Activated naive CD8-positive, alpha-beta T cell treated with anti-CD3 and anti-CD28 coated beads, Interleukin-2, amount 50 U/mL, for 24 hours (primary cell): ENCODE measurements around the gene CACTIN.
A peak's percentile ranks its signal among the peaks of the same experiment; 100 is the strongest.

ENCODE experiments used
- ATAC-seq: fragments of 150-1000 bp; cut with Tn5 transposase; one replicate; pipeline ENCODE4 v1.10.0; 2021
- DNase-seq: peaks from one replicate; pipeline ENCODE4 v3.0.0; 2021
- H3K27ac Mint-ChIP-seq: one replicate; pipeline ENCODE4 v1.8.0; 2021; ENCODE audit warnings: mild to moderate bottlenecking, mixed read lengths
- H3K27me3 Mint-ChIP-seq: one replicate; pipeline ENCODE4 v1.8.0; 2021; ENCODE audit warnings: mixed read lengths
- H3K36me3 Mint-ChIP-seq: one replicate; pipeline ENCODE4 v1.8.0; 2021; ENCODE audit warnings: low read depth, mixed read lengths
- H3K4me1 Mint-ChIP-seq: one replicate; pipeline ENCODE4 v1.8.0; 2021; ENCODE audit warnings: mixed read lengths
- H3K4me3 Mint-ChIP-seq: one replicate; pipeline ENCODE4 v1.8.0; 2021; ENCODE audit warnings: mild to moderate bottlenecking, moderate library complexity, mixed read lengths
- H3K9me3 Mint-ChIP-seq: one replicate; pipeline ENCODE4 v1.8.0; 2021; ENCODE audit warnings: mixed read lengths

CACTIN gene

DNA sequence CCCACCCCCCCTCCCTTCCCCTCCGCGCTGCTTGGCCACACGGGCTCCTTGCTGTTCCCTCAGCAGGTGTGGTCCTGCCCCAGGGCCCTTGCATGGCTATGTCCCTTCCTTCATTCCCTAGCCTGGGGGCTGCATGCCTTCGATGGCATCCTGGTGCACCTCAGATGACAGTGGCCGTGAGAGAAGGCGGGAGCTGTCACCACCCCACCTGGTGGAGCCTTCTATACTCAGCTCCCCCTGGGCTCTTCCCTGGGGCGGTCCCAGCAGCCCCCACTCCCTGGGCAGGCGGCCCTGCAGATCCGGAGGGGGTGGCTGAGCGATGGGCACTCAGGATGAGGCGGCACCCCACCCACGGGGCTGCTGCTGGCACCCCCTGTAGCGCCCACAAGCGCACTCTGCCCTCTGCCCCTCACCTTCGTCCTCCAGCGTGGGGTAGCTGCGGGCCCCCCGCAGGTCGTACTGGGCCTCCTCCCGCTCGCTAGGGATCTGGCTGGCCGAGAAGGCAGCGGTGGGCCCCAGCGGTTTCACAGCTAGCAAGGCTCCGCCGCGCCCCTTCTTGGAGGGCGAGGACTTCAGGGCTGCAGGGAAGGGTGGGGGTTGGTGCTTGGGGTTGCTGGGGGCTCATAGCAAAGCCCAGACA, 17.2 kb upstream of the CACTIN start:
- no peak for ATAC-seq
- no peak for DNase-seq
- no peak overlapping the region for H3K27ac Mint-ChIP-seq
- H3K9me3 Mint-ChIP-seq, result no peaks in the 10 kb centered on the region
- H3K4me3 Mint-ChIP-seq, result no peak overlapping the region
- H3K4me1 Mint-ChIP-seq, result no peaks in the 10 kb centered on the region
- H3K36me3 Mint-ChIP-seq, result peaks cover 2% of the 10 kb centered on the region
- H3K27me3 Mint-ChIP-seq, result no peaks in the 10 kb centered on the region

DNA sequence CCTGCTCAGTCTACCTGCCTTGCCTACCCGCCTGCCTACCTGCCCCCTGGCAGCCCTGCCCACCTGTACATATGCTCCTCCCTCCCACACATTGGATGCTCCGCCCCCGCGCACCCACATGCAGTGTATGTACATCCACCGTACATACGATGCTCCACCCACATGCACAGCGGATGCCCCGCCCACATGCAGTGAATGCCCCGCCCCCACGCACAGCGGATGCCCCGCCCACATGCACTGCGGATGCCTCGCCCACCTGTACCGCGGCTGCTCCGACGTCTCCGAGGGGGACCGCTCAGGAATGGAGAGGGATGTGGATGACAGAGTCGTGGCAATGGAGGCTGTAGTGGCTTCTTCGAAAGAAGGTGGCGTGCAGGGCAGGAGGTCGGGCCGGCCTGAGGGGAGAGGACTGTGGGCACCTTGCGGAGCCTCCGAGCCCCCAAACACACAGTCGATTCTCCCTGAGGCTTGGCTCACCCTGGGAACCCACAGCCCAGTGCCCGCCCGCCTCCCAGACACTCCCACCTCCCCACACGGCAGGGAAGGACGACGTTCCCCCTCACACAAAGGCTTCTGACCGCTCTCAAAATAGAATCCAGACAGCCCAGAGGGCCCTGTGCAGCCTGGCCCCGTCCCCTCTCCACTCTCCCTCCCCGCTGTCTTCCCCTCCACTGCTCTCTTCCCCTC, 16.5 kb upstream of the CACTIN start:
- peak; percentile 42 for DNase-seq
- Mint-ChIP-seq H3K9me3 (no peaks in the 10 kb centered on the region), H3K4me3 (no peak overlapping the region), H3K4me1 (no peaks in the 10 kb centered on the region), H3K27ac (no peak overlapping the region), H3K27me3 (no peaks in the 10 kb centered on the region), H3K36me3 (peaks cover 5% of the 10 kb centered on the region)
- ATAC-seq, result no peak

DNA sequence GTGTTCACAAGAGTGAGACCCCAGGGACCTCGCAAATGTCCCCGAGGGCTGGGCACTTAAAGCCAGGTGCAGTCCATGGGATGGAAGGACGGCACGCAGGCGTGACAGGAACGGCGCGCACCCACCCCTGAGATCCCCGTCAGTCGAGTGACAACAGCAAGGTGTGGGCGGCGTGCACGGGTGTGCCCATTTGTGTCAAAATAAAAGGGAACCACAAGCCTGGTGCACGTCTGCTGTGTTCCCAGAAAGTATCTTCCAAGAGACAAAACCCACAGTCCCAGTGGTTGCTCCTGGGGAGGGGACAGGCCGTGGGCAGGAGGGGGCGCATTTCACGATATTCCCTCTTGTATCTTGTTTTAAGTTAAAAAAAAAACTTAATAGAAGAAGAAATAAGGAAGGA, 15.7 kb upstream of the CACTIN start:
- Mint-ChIP-seq H3K4me3 (no peak overlapping the region), H3K36me3 (peaks cover 5% of the 10 kb centered on the region), H3K4me1 (no peaks in the 10 kb centered on the region), H3K27ac (no peak overlapping the region), H3K9me3 (no peaks in the 10 kb centered on the region), H3K27me3 (no peaks in the 10 kb centered on the region)
- ATAC-seq (no peak), DNase-seq (no peak)

DNA sequence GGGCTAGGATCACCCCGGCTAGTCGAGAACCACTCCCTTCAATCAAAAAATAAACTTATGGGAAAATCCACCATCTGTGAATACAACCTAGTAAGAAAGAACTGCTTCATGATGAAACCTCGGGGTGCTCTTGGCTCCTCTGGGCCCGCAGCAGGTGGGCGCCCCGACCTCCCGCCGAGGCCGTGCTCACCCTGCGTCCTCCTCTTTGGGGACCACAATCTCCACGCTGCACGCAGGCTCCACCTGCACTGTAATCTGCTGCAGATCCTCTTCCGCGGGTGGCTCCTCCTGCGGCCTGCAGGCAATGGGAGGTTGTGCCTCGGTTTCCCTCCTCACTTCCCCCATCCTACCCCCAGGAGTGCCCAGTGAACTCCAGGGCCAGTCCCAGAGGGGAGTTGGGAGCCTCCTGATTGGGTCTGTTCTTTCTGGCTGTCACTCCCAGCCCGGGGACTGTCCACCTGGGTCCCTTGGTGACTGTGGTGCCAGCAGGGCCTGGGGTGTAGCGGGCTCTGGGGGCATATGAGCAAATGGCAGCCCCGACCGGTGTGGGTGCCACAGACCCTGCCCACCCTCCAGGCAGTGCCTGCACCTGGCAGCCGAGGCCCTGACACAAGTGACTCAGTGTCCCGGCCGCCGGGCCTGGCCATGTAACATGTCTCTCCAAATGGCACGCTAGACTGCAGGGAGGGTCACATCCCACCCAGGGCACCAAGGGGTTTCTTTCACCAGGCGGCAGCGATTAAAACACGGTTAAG, 15.1 kb upstream of the CACTIN start:
- ATAC-seq (no peak), DNase-seq (no peak)
- H3K36me3 Mint-ChIP-seq, result peaks cover 5% of the 10 kb centered on the region
- H3K27me3 Mint-ChIP-seq, result no peaks in the 10 kb centered on the region
- H3K27ac Mint-ChIP-seq, result no peak overlapping the region
- no peak overlapping the region for H3K4me3 Mint-ChIP-seq
- no peaks in the 10 kb centered on the region for H3K9me3 Mint-ChIP-seq
- no peaks in the 10 kb centered on the region for H3K4me1 Mint-ChIP-seq

DNA sequence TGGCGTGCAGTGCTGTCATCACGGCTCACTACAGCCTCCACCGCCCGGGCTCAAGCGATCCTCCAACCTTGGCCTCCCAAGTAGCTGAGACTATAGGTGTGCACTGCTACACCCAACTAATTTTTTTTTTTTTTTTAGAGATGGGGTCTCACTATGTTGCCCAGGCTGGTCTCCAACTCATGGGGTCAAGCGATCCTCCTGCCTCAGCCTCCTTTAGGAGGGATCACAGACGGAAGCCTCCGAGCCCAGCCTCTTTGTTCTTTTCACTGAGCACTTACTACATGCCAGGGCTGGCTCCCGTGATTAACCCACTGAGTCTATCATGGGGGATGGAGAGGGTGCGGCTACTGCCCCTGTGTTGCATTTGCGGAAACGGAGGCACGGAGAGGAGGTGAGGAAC, 12.9 kb upstream of the CACTIN start:
- Mint-ChIP-seq H3K4me3 (no peak overlapping the region), H3K9me3 (no peaks in the 10 kb centered on the region), H3K27ac (no peak overlapping the region), H3K4me1 (no peaks in the 10 kb centered on the region), H3K27me3 (no peaks in the 10 kb centered on the region), H3K36me3 (peaks cover 5% of the 10 kb centered on the region)
- ATAC-seq (no peak), DNase-seq (no peak)

DNA sequence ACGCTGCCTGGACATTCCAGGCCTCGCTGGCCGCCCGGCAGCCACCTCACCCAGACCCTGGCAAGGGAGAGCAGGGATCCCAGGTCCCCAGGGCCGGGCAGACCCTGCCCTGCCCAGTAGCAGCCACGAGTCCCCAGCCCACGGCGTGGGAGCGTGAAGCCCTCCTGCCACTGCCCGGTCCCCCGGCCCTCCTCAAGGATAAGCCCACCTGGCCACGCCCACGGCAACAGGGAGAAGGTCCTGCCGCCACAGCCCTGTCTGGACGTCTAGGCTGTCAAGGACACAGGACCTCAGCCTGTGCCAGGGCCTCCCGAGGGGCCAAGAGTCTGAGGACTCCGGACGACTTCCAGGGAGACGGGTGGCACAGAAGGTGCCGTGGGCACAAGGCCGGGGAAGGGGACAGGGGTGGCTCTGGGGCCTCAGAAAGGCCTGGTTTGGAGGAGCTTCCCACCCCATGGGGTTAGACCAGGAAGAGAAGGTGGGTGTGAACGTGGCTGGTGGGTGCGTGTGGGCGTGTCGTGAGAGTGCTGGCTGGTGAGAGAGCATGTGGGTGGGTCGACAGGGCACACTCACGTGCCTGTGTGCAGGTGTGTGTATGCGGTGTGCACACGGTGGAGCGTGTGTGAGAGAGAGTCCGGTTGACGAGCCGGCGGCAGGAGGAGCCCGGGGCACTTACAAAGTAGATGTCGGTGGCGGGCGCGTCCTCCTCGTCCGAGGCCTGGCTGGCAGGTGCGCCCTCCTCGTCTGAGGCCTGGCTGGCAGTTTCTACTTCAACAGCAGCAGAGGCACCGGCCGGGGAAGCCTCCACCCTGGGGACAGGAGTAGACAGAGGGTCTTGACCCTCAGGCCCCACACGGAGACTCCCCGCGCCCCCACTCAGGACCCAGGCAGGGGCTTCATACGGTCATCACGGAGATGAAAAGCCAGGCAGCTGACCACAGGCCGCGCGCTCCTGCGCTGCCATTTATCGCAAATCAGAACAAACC, 11.9 kb upstream of the CACTIN start:
- H3K27ac Mint-ChIP-seq, result no peak overlapping the region
- H3K27me3 Mint-ChIP-seq, result no peaks in the 10 kb centered on the region
- no peaks in the 10 kb centered on the region for H3K9me3 Mint-ChIP-seq
- ATAC-seq (no peak), DNase-seq (no peak)
- H3K36me3 Mint-ChIP-seq, result peaks cover 5% of the 10 kb centered on the region
- no peak overlapping the region for H3K4me3 Mint-ChIP-seq
- no peaks in the 10 kb centered on the region for H3K4me1 Mint-ChIP-seq

DNA sequence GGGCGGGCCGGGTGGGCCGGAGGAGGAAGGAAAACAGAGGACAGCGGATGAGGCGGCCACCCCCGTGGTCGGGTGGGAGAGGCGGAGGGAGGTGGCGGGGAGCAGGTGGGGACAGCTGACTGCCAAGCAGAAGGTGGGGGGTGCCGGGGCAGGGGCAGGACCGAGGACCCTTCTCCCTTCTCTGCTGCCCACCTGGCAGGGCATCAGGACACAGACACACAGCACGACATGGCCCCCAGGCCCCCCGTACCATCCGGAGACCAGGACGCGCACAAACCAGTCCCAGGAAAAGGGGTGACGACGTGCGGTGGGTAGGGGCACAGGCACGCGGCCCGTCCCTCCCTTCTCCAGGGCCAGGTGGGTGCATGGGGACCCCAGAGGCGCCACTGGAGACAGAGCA, 11.0 kb upstream of the CACTIN start:
- H3K4me1 Mint-ChIP-seq, result no peaks in the 10 kb centered on the region
- ATAC-seq (no peak), DNase-seq (no peak)
- no peaks in the 10 kb centered on the region for H3K9me3 Mint-ChIP-seq
- peaks cover 5% of the 10 kb centered on the region for H3K36me3 Mint-ChIP-seq
- H3K4me3 Mint-ChIP-seq, result no peak overlapping the region
- no peaks in the 10 kb centered on the region for H3K27me3 Mint-ChIP-seq
- H3K27ac Mint-ChIP-seq, result no peak overlapping the region

DNA sequence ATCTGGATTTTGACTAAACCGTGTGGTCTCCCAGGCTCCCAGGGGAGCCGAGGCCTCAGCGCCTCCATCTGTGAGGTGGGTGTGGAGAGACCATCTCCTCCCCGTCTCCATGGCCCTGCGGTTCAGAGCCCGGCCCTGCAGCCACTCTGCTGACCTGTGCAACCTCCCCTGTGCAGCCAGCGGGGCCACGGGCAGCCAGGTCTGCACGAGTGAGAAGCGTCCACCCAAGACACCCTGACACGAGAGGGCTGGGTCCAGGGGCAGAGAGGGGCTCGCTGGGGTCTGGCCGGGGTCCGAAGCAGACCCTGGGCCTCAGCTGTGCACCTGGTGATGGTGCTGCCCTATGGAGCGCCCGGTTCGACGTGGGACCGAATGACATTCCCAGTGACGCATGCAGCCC, 10.4 kb upstream of the CACTIN start:
- H3K36me3 Mint-ChIP-seq, result peaks cover 5% of the 10 kb centered on the region
- no peak overlapping the region for H3K27ac Mint-ChIP-seq
- ATAC-seq (no peak), DNase-seq (no peak)
- H3K4me3 Mint-ChIP-seq, result no peak overlapping the region
- H3K27me3 Mint-ChIP-seq, result no peaks in the 10 kb centered on the region
- no peaks in the 10 kb centered on the region for H3K9me3 Mint-ChIP-seq
- H3K4me1 Mint-ChIP-seq, result no peaks in the 10 kb centered on the region

DNA sequence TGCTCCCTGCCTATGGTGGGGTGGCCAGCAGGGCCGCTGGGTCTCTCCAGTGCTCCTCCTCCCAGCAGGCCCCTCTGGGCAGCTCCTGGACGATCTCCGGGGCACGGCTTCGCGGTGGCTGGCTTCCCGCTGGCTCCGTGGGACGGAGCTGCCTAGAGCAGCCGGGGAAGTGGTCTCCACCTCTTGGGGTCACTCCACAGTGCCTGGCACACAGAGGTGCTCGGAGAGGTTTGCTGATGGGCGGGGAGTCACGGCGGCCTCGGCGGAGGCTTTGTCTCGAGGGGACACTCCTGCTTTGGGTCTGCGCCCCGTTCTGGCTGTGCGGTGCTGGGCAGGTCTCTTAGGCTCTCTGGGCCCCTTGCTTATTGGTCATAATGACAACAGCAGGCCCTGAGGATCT, 9.9 kb upstream of the CACTIN start:
- no peaks in the 10 kb centered on the region for H3K27me3 Mint-ChIP-seq
- H3K4me1 Mint-ChIP-seq, result no peaks in the 10 kb centered on the region
- DNase-seq, result no peak
- no peak overlapping the region for H3K27ac Mint-ChIP-seq
- H3K4me3 Mint-ChIP-seq, result no peak overlapping the region
- H3K9me3 Mint-ChIP-seq, result no peaks in the 10 kb centered on the region
- ATAC-seq, result no peak
- peaks cover 5% of the 10 kb centered on the region for H3K36me3 Mint-ChIP-seq

DNA sequence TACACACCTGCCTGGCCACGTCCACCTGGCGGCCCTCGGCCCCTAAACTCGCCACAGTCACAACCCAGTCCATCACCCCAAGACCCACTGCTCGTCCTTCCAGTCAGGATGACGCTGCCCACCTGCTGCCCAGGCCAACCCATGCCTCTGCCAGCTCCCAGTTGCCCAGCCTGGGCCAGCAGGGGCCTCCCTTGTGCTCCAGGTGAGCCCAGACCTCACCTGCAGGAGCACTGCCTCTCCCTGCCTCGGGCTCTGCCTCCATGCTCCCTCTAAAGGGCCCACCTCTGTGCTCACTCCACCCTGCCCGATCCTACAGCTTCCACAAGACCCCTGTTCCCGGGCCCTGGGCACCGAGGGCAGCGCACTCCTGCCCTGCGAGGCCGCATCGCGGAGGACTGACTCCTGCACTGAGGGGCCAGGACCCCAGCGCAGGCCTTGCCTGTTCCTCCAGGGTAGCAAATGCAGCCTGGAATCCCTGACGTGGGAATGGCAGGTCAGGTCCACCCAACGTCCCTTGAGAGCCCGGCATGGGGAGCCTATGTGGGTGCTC, 8.0 kb upstream of the CACTIN start:
- no peak for DNase-seq
- H3K9me3 Mint-ChIP-seq, result no peaks in the 10 kb centered on the region
- no peak for ATAC-seq
- H3K27ac Mint-ChIP-seq, result no peak overlapping the region
- H3K4me1 Mint-ChIP-seq, result no peaks in the 10 kb centered on the region
- no peaks in the 10 kb centered on the region for H3K27me3 Mint-ChIP-seq
- H3K4me3 Mint-ChIP-seq, result no peak overlapping the region
- H3K36me3 Mint-ChIP-seq, result peaks cover 5% of the 10 kb centered on the region

DNA sequence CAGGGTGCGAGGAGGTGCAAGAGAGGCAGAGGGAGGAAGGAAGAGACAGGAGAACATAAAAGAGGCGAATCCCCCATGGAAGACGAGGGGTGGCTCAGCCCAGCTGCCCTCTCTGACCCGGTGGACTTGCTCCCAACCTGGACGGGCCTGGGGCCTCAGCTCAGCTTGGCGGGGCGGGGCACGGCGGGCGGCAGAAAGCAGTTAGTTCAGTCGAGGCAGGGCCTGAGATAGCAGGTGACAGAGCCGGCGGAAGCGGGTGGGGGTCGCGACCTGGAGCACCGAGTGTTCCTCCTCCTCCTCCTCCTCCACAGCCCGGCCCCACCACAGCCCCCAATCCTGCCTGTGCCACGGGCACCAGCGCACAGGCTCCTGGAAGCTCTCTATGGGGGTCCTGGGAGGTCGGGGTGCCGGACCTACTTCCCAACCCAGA, 7.0 kb upstream of the CACTIN start:
- H3K9me3 Mint-ChIP-seq, result no peaks in the 10 kb centered on the region
- H3K27me3 Mint-ChIP-seq, result no peaks in the 10 kb centered on the region
- ATAC-seq (no peak), DNase-seq (no peak)
- H3K4me1 Mint-ChIP-seq, result no peaks in the 10 kb centered on the region
- no peak overlapping the region for H3K4me3 Mint-ChIP-seq
- peaks cover 2% of the 10 kb centered on the region for H3K36me3 Mint-ChIP-seq
- no peak overlapping the region for H3K27ac Mint-ChIP-seq

DNA sequence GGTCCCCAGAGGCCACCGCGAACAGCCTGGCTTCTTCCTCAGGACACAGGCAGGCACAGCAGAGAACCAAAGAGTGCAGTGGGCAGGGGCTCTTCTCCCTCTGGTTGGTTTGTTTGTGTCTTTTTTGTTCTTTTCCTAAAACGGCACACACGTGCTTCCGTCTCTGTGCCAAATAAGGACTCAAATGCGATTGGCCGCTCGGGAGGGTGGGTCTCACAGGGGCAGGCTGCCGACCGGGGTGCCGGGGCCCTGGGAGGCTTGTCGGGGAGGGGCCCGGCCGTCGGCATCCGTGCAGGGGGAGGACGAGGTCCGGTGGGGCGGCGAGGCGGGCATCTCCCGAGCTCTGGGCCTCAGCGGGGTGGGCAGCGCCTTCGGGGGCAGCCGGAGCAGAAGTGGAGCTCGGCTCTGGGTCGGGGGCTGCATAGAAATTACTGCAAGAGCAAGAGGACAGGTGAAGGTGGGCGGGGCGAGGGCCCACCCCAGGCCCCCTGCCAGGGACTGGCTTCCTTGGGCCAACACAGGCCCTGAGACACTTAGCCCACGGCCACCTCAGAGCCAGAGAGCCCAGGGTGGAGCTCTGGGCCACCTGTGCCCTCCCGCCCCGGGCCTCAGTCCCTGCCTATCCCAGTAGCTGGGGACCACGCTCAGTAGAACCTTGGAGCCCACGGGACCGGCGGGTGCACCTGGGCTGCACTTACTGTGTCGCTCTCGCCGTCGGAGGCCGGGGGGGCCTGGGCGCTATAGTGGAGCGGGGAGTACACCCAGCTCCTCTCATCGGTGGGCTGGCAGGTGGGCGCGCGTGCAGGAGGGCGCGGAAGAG, 6.4 kb upstream of the CACTIN start:
- Mint-ChIP-seq H3K9me3 (no peaks in the 10 kb centered on the region), H3K36me3 (no peaks in the 10 kb centered on the region), H3K4me3 (no peak overlapping the region), H3K27me3 (no peaks in the 10 kb centered on the region), H3K27ac (no peak overlapping the region), H3K4me1 (no peaks in the 10 kb centered on the region)
- peak; percentile 16 for ATAC-seq
- no peak for DNase-seq

DNA sequence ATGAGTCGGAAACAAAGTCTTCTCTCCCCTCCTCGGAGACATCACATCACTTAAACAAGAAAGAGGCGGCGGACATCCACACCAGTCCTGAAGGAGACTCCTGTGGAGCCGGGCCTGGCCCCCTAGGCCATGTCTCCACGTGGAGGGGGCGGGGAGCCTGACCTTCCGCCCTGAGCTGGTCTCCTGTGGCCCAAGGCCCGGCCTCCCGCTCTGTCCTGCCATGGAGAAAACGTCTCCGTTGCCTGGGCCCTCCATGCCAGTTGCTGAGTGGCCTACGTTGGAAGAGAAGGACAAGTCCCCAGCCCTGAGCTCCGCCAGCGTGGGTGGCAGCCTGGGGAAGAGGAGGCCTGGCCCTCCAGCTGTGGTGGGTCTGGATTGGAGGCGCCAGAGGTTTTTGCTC, 5.5 kb upstream of the CACTIN start:
- Mint-ChIP-seq H3K9me3 (no peaks in the 10 kb centered on the region), H3K36me3 (no peaks in the 10 kb centered on the region), H3K27ac (no peak overlapping the region), H3K27me3 (no peaks in the 10 kb centered on the region), H3K4me1 (peaks cover 3% of the 10 kb centered on the region), H3K4me3 (no peak overlapping the region)
- ATAC-seq (no peak), DNase-seq (no peak)
